Urothelium cell line (cell line): ENCODE results near the gene POMGNT2.
"Not testable (repeated sequence)": the region's sequence is repeated elsewhere in the genome, so short reads cannot be mapped to it uniquely, and the experiment has no call there.

ENCODE experiments used
- DNase-seq: peaks from one replicate; pipeline ENCODE4 v3.0.0; 2011; ENCODE audit warnings: low spot score, mixed read lengths
- FAIRE-seq: peaks from 2 replicates; lab custom pipeline; 2011; peaks lifted over from hg19 to GRCh38; lab: Jason Lieb, UNC

The POMGNT2 gene

DNA sequence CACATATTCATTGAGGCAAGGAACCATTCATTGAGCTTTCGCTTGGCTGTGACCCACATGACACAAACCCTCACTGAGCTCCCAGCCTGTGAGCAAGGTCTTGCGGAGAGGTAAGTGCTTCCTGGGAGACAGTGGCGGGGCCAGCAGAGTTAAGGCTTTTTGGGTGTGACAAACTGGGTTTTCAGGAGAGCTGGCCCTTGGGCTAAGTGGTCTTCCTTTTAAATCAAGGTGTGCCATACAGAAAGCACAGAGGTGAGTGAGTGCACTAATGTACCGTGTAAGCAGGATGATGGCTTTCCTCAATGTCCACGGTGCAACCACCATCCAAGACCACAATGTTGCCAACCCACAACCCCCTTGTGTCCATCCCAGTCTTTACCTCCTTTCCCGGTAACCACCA lies 28.6 kb downstream of the POMGNT2 start:
- FAIRE-seq (no peak), DNase-seq (no peak)

DNA sequence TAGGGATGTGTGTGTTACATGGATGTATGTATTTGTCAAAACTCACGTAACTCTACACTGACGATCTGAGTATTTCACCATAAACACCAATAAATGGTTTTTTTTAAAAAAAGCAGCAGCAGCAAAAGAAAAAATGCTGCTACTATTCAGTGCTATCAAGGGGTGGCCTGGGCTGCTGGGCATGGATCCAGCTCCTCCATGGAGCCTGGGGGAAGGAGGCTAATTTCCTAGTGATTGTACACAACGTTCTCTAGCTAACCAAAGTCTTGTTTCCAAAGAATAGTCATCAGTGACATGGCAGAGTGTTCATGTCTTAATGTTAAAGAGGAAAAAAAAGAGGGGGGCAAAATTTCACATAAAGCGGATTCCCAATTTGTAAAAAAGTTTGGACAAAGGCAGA lies 29.0 kb downstream of the POMGNT2 start:
- FAIRE-seq, result no peak
- DNase-seq, result no peak

DNA sequence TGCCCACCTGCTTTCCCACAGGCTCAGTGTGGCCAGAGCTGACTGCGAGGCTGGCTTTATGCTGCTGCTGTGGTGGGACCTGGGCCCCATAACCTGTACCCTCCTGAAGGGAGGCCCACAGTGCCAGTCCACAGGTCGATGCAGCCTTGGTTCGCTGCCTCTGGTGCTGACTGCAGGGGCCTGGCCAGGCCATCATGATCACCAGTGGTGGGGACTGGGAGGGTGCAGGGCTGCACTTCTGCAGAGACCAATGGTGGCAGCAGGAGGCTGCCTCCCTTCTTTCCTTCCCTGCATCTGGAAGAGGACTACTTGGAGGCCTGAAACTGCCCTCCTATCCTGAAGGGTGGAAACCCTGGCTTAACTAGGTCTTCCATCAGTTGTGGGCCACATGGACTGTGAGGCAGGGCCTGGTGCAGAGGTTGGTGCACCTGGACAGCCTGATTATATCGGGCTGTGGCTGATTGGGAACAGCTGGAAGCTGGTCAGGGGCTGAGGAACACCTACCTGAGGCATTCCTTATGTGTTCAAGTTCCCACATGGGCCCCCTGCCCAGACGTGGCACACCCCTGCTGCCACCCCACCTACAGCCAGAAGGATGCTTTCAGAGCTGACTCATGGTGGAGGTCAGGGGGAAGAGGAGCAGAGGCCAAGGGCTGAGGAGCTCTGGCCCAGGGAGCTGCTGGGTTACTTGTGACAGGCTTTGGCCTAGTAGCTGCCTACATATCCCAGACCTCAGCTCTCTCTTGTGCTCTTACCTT lies 29.8 kb downstream of the POMGNT2 start:
- DNase-seq (no peak), FAIRE-seq (peak; percentile 77)

DNA sequence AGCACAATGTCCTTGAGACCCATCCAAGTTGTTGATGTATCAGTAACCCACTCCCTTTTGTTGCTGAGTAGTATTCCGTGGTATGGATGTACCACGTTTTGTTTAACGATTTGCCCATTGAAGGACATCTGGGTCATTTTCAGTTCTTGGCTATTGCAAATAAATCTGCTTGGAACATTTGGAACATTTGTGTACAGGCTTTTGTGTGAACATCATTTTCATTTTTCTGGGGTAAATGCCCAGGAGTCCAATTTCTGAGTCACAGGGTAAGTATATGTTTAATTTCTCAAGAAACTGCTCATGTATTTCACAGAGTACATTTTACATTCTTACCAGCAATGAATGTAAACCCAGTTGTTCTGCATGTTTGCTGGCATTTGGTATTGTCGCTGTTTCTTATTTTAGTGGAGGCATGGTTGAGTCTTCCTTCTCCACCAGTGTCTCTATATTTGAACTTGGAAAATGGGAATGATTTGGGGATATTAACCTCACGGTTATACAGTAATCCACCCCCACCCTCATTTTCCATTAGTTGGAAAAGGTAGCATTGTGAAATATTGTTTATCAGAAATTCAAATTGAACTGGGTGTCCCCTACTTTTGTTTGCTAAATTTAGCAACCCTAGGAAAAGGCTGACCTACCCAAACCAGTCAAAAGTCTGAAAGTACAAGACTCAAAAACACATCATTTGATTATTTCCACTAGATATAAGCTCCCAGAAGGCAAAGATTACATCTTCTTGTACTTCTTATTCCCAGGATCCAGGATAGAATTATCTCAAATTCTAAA lies 30.8 kb downstream of the POMGNT2 start:
- DNase-seq (no peak), FAIRE-seq (no peak)

DNA sequence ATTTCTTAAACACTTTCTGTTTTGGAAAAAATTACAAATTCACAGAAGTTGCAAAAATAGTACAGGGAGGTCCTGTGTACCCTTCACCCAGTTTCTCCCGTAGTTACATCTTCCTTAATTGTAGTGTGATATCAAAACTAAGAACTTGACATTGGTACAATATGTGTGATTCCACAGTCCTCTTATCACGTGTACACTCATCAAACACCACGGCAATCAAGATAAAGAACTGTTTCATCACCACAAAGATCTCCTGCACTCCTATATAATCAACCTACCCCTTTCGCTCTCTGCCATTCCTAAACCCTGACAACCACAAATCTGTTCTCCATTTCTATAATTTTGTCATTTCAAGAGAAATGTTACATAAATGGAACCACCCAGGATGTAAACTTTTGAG lies 31.4 kb downstream of the POMGNT2 start:
- DNase-seq (no peak), FAIRE-seq (no peak)

DNA sequence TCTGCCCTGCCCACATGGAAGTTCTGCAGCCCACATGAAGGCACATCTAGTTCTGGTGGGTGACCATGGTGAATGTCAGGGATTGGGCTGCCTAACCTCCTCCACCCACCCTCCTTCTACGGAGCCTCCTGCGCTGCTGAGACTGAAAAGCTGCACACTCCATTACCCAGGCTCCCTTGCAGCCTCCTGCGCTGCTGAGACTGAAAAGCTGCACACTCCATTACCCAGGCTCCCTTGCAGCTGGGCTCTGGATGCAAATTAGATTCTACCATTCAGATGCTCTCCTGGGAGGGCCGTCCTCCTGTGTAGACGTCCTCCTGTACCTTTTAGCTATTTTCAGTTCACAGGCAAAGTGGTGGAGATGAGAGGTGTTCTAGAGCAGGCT lies 32.1 kb downstream of the POMGNT2 start:
- no peak for DNase-seq
- no peak for FAIRE-seq

DNA sequence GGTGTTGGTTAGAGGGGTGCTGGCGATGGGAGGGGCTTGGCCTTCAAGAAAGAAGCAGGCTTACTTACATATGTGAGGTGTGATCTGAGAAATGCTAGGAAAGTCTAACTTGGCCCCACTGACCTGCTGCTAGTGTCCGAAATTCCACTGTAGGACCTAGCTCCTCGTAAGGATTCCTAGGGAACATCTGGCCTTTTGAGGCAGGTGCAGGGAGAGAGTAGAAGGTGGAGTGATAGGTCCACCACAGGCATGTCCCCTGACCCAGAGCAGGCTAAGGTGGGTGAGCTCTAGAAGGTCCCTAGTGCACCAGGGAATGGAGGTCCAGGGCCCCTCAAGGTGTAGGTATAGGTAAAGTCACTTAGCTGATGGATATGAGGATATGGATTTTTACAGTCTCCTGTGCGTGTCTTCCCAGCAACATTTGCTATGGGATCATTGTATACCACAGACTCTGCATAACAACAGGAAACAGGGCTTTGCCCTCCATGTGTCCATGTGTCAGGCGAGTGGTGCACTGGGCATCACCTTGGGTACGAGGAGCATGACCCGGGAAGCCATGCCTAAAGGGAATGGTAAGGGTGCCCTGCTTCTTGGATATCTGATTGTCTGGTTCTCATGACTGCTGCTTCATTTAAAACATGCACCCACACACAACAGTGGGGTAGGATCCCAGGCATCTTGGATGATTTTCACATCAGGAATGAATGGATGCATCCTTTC lies 32.6 kb downstream of the POMGNT2 start:
- FAIRE-seq, result no peak
- DNase-seq, result no peak

DNA sequence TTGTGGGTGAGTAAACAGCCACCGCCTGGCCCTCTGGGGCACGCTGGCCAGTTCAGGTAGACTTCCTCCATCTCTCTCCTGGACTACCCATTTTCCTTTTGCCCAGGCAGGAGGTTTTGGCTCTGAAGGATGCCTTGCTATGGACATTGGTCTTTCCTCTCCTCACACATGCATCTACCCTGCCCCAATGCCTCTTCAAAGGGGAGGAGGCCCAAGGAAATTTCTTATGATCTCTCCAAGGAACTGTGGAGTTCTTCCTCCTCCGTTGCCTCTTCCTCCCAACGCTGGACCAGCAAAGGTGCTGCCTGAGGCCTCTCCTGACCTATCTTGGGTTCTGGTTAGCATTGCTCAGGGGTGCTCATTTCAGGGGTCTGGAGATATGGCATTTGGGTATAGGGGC lies 33.5 kb downstream of the POMGNT2 start:
- FAIRE-seq (no peak), DNase-seq (no peak)

DNA sequence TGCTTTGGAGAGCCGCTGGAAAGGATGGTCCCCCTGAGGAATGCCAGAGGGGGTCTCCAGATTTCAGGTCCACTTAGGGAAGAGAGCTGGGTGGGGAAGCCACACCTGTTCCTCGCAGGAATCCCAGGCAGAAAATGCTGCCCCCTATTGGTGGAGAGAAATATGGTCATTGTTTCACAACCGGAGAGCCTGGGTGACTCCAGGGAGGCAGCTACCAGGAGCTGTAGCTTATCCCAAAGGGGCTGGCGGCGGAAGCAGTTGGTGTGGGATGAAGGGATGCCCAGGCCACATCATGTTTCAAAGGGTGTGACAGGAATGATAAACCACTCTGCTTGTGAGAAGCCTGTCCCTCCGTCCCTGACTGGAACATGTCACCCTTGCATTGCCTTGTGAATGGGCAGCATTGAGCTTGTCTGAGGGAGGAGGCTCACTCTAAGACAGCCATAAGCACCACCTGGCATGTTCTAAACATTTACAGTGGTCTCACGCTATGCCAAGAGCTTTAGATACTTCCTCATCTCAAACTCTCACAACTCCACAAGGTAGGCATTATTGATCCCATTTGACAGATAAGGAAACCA lies 34.5 kb downstream of the POMGNT2 start:
- no peak for DNase-seq
- FAIRE-seq, result no peak

DNA sequence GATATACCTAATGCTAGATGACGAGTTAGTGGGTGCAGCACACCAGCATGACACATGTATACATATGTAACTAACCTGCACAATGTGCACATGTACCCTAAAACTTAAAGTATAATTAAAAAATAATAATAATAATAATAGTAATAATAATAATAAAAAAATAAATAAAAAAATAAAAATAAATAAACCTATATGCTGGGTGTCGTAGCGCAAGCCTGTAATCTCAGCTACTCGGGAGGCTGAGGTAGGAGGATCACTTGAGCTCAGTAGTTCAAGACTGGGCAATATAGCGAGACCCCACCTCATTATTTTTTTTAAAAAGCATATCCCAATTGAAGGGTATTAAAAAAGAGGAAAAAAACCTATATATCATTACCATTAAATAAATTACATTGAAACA lies 35.2 kb downstream of the POMGNT2 start:
- not testable (repeated sequence) for DNase-seq, FAIRE-seq

DNA sequence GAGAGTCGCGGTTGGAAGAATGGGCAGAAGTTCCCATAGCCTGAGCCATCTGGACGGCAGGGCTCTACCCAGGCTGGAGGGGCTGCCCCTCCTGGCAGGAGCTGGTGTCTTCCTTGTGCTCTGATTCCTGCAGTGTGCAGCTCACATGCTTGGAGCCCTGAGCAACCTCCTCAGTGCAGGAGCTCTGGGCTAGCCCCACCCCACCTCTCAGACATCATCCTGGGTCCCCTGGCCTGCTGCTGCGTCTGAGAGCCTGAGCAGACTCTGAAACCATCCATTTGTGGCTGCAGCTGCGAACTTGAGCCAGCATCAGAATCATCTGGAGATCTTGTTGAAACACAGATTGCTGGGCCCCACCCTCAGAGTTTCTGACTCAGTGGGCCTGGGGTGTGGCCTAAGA lies 42.8 kb downstream of the POMGNT2 start:
- FAIRE-seq (no peak), DNase-seq (no peak)

DNA sequence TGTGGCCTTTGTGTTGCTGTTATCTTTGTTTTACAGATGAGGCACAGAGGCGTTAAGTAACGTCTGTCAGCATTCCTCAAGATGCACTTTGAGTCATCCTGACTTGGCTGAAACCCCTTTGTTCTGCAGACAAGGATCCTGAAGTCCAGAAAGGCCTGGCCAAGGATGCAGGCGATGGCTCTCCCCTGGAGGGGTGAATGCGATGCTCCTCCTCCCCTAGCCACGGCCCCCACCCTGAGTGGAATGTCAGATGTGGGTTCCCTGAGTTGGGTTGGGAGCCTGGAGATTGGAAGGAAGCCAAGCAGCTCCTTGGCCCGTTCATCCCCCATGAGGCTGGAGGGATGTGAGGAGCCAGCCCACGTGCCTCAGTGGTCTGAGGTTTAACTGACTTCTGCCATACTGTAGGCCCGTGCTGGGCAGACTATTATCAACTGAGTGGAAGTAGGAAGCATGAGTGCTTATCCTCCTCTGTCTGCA lies 43.3 kb downstream of the POMGNT2 start:
- peak; percentile 21 for DNase-seq
- FAIRE-seq, result no peak

DNA sequence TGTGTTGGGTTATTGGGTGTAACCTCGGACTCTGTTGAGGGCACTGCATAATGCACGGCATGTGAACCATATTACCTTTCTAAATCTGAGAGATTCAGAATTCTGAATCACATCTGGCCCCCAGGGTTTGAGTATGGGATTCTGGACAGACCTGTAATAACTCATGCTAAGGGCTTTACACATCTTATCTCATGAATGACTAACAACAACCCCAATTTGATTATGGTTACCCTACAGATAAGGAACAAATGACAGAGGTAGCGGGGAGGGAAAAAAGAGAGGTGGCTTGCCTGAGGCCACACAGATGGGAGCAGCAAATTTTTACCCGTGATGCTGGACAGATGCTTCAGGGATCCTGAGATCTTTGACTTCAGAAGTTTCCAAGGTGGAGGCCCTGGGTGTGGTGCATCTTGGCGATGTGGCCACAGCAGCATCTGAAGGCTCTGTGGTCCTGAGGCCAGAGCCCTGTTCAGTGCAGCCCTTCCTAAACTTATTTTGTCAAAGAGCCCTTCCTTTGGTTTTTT lies 43.8 kb downstream of the POMGNT2 start:
- DNase-seq (no peak), FAIRE-seq (no peak)

DNA sequence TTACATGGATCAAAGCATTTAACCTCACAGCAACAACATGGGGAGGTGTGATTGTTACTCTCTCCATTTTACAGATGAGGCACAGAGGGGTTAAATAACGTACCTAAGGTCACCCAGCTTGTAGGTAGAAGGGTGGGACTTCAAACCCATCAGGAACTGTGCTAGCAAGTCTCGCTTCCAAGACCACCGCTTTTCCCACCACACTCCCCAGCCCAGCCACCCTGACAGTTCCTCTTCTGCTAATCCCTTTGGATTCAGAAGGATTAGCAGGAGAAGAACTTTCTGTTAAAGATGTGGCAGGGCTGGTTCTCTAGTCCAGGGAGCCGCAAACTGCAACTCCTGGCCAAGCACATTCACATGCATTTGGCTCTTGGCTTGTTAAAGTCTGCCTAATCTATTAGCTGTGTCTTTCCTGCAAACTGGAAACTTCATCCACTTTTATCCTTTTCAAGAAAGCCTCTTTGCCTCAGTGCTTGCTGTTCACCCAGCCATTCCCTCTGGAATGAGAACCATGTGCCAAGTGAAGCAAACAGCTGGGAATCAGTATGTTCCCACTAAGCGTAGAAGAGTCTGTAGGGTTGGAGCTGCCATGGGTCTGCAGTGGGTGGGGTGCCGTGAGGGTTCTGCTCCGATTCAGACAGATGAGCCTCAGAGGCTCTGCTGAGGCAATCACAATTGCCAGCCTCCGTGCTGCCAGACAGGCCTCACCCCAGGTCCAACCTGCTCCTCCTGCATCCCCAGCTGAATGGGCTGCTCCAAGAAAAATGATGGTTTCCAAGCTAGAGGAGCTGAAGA lies 44.6 kb downstream of the POMGNT2 start:
- FAIRE-seq, result no peak

DNA sequence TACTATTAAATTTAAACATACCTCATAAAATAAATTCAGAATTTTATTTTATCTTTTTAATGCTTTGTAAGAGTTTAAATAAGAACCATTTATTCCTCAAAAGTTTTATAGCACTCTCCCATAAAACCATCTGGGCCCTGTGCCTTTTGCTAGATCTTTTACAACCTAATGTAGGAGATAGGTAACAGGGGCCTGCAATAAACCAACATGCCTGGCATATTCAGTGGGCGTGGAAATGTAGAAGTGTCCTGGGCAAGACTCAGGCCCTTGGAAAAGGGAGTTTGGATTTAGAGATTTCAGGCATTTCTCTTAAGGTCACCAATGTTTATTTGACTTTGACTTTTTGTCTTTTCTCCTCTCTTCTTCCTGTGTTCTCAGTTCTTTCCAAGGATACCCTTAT lies 46.4 kb downstream of the POMGNT2 start:
- DNase-seq (no peak), FAIRE-seq (no peak)

More for the DNA sequence above, 44.6 kb downstream of the POMGNT2 start:
- DNase-seq, result no peak

DNA sequence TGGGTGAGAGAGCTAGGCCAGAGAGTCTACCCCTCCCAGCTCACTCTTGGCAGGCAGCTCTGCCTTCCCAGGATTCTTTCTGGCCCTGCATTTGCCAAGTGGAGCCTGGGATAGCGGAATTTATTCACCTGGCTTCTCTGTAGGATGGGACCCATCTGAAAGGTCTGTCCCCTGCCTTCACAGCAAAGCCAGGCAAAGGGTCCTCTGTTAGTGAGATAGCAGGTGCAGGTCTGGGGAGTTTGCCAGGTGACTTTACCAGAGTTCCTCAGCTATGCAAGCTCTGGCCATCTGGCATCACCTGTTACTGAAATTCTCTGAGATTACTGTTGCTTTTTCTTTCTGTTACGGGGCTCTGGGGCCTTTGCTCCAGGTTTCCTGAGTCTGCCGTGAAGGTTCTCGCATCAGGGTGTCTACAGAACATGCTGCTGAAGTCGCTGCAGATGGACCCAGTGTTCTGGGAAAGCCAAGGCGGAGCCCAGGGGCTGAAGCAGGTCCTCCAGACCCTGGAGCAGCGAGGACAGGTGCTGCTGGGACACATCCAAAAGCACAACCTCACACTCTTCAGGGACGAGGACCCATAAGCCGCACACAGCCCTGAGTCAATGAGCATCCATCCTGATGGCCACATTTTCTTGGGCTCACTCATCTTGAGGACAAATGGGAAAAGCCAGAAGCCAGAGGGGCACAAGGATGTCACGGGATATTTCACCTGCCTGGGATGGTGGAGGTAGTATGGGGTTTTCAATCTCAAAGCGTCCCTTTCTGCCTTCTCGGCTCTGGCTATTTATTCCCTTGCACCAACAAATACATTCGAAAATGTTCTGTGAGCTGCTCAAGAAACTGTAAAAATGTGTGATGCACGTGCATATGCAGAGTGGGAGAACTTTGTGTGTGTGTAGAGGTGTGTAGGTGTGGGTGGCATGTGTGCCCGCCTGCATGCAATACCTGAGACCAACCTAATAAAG lies 49.8 kb downstream of the POMGNT2 start:
- no peak for FAIRE-seq
- DNase-seq, result no peak

DNA sequence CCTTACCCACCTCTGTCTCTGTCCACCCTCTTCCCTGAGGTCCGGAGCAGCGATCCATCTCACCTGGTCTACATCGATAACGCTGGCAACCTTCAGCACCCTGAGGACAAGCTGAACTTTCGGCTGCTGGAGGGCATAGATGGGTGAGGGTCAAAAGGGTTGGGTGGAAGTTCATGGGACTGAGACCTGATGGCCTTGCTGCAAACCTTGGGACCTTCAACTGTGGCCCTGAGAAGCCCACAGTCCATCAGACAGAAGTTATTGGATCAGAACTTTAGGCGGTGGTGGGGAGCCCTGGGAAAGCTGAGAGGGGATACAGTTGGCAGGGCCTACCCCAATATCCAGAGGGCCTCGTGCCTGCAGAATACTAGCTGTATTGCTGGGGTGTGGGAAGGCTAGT lies 50.5 kb downstream of the POMGNT2 start:
- peak; percentile 9 for FAIRE-seq
- no peak for DNase-seq

DNA sequence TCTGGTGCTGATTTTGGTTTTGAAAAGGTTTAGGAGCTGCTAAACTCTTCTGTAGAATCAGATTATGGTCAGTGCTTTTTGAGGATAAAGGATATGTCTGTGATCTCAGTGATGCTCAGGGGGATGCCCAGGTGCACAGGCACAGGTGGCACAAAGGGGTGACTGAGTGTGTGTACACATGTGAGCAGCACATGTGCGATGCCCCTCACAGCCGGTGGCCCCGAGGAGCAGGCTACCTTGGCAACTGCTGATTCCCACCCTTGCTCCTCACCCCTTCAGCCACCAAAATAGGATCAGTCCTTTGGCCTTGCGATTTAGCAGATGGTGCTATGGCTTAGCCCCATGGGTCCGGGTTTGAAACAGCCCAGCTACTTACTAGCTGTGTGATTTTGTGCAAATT lies 51.1 kb downstream of the POMGNT2 start:
- FAIRE-seq (no peak), DNase-seq (no peak)

DNA sequence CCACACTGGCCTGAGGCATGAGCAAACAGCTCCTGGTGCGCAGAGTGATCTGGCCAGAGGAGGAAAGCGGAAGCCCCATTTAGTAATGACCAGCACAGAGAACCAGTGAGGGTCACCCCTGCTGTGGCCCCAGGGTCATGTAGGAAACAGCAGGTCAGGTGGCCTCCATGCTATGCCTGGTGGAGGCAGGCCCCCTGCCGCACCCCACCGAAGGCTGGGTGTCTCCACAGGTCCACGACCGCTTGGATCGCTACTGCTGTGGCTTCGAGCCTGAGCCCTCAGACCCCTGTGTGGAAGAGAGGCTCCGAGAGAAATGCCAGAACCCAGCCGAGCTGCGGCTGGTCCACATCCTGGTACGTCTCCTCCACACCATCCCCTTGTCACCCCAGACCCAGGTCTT lies 52.6 kb downstream of the POMGNT2 start:
- FAIRE-seq, result no peak

More for the DNA sequence above, 52.6 kb downstream of the POMGNT2 start:
- DNase-seq, result no peak
